Activated CD4-positive, alpha-beta T cell treated with anti-CD3 and anti-CD28 coated beads, Interleukin-2, Interleukin-6, amounts not matched to agents 100 ng/mL and 50 ng/mL, durations not matched to agents 16 hours and 8 hours (primary cell): ENCODE results near the gene GAS5.
"Not testable (repeated sequence)": the region's sequence is repeated elsewhere in the genome, so short reads cannot be mapped to it uniquely, and the experiment has no call there.

Experiments
- DNase-seq: peaks from one replicate; pipeline ENCODE4 v3.0.0-alpha.2; 2020

GAS5 gene

DNA sequence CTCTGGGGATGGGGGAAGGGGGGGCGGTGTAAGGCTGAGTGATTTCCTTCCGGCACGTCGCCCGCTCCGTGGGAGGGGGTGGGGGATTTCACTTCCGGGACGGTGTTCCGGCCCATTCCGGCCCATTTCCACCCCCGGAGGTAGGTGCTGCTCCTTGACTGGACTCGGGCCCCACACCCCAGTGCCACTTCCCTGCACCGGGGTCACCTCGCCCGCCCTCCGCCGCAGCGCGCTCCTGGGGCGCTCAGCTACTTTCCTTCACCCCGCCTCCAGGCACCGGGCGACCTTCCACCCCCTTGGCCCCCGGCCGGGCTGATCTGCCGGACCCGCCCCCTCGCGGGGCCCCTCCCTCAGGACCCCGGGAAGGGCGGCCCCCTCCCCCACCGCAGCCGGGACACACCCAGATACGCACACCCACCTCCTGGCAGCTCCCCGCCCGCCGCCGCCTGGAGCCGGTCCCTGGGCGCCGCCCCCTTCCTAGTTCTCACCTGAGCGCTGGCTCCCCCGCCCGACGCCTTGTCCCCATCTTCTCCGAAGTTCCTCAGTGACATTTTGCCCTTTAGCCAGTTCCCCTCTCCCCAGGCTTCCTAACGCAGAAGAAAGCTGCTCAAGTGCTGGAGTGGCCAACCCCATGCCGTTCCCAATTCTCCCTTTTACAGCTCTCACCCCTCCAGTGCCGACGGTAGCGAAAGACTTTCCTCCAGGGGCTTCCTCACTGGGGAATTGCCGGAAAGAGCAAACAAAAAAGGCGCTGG lies 654 bp upstream of the GAS5 start, which contains the start of gene ZBTB37:
TSS of gene ZBTB37 (plus strand) at position 115 of the 755 bp plus-strand sequence. CDS start 1,846 bp downstream, outside the sequence.
- DNase-seq: peak; percentile 98

DNA sequence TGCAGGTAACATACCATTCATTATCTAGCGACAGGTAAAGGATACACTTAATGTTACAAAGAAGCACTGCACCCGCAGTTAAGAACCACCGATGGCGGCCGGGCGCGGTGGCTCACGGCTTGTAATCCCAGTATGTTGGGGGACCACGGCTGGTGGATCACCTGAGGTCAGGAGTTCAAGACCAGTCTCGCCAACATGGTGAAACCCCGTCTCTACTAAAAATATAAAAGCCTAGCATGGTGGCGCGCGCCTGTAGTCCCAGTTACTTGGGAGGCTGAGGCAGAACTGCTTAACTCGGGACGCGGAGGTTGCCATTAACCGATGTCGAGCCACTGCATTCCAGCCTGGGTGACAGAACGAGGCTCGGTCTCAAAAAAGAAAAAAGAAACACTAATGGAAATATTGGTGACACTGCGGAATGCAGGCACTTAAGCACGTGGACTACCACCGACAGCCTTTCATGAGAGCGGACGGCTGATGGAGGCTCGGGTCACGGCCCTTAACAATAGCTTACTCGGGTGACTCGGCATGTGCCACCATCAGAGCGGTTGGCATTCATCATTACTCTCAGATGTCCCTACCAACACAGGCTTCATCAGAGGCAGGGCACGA lies 542 bp downstream of the GAS5 start:
- peak; percentile 55 for DNase-seq

DNA sequence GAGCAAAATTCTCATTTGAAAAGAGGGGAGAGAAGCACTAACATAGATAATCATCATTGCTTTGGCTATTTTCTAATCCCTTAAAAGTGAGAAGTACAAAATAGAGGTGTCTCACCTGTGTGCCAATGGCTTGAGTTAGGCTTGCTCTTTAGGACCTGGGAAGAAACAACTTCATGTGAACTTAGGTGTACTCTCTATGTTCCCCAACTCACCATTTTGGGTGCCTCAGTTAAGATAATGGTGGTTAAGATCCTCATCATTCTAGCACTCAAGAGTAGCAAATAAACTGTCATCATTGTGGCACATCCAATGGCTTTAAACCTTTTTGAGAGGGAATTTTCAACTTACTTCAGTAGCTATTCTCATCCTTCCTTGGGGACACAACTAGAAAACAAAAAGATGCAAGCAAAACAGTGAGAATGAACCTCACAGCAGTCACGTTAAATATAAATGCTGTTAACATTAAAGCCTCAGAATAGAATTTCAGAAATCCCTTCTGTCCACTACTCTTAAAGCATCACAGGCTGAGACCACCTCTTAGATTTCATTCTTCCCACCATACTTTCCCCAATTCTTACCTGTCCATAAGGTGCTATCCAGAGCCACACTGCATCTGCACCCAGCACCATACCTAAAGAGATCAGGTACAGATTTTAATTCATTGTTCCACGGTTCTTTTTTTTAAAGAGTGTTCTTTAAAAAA lies 1.2 kb downstream of the GAS5 start:
- peak; percentile 42 for DNase-seq

DNA sequence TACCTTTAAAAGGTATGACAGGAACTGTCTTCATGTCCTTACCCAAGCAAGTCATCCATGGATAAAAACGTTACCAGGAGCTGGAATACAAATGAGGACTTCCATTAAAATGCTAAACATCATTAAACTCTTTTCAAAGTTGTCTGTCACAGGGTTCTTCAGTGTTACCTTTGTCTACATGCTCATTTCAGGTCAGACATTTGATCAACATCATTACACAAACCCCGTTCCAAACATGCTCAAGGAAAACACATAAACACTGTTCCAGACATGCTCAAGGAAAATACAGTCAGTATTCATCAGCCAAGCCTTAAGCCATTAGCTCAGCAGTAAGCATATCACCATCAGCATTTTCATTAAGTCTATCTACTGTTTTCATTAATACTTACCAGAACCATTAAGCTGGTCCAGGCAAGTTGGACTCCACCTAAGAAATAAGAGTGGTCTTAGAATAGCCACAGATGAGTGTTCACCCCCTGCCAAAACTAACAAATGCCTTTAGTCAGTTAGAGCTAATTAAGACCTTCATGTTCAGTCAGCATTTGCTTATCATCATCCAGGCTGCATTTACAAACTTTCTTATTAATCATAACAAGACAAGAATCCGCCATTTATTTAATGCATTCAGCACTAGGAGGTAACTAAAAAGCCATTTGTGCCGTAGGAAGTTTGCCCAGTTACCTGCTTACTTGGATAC lies 2.2 kb downstream of the GAS5 start:
- DNase-seq: peak; percentile 23

DNA sequence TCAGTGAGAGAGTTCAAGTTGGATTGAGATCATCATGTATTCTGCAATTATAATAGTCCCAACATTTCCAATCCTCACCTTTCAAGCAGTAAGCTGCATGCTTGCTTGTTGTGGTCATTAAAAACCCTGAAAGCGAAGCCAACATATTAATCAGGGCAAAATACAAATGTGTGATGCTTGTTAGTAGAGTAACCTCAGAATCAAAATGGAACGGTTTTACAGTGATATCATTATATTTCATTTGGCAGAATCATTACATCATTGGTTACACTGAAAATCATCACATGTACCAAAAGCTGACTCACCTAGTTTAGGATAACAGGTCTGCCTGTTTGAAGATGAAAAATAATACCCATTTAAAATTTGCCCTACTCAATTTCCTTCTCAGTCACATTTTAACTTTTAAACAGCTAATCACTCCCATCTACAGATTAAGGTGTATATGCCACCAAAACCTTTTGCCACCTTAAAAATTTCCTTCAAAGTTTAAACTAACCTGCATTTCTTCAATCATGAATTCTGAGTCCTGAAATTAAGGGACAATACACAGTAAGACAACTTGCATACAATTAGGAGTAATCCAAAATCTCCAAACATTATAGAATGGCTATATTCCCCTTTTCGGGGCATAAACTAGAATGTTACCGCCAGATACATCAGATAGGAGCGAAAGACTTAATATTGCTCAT lies 3.5 kb downstream of the GAS5 start:
- DNase-seq: peak; percentile 23

DNA sequence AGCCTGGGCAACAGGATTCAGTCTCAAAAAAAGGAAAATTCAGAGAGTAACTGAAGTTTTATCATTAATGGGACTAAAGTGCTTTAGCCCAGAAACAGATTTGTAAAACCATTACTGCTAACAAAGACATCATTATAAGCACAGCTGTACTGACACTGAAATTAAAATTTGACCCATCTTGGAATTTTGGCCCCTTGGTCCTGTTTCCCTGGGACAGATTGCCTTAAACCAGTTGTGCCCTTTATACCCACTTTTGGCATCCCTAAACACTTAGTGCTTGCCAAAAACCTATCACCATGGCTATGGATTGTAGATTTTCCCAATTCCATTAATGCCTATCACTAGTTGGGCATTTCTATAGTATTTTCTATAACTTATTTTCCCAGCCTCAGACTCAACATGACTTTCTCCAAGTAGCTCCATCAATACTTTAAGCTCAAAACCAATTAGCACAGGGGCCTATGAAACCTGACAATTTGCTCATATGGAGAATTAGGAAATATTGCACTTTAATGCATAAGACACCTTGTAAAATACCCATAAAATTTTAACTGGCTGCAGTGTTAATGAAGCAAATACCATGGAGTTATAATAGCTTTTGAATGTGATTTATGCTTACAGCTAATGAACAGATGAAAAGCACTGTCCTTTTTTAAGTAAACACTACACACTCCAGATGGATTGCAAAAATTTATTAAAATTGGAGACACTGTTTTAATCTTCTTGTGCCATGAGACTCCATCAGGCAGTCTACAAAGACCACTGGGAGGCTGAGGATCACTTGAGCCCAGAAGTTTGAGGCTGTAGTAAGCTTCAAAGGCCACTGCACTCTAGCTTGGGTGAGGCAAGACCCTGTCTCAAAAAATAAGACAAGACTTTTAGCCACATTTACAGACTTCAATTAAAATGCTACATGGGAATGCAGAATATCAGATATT lies 4.3 kb downstream of the GAS5 start:
- DNase-seq: peak; percentile 18

DNA sequence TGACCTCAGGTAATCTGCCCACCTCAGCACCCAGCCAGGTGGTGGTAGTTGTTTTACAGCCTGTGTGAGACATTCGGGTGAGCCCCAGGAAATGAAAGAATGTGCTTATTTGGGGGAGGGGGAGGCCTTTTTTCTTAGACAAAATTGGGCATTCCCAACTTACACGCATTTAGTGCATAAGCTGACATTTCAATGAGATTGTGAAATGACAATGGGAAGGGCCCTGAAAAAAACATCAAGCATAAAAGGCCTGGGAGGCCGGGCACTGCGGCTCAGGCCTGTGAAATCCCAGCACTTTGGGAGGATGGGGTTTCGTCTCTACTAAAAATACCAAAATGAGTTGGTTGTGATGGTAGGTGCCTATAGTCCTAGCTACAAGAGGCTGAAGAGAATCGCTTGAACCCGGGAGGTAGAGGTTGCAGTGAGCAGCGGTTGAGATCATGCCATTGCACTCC lies 5.0 kb downstream of the GAS5 start:
- DNase-seq: peak; percentile 67

DNA sequence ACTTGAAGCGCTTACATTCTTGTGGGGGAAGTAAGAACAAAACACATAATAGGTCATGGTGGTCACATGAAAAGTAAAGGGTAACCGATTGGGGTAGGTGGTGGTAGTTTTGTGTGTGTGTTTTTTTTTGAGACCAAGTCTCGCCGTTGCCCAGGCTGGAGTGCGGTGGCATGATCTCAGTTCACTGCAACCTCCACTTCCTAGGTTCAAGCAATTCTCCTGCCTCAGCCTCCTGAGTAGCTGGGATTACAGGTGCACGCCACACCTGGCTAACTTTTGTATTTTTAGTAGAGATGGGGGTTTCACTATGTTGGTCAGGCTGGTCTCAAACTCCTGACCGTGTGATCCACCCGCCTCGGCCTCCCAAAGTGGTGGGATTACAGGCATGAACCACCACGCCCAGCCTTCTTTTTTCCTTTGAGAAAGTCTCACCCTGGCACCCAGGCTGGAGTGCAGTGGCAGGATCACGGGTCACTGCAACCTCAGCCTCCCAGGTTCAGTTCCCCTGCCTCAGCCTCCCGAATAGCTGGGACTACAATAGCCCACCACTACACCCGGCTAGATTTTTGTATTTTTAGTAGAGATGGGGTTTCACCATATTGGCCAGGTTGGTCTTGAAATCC lies 5.5 kb downstream of the GAS5 start:
- DNase-seq: not testable (repeated sequence)

DNA sequence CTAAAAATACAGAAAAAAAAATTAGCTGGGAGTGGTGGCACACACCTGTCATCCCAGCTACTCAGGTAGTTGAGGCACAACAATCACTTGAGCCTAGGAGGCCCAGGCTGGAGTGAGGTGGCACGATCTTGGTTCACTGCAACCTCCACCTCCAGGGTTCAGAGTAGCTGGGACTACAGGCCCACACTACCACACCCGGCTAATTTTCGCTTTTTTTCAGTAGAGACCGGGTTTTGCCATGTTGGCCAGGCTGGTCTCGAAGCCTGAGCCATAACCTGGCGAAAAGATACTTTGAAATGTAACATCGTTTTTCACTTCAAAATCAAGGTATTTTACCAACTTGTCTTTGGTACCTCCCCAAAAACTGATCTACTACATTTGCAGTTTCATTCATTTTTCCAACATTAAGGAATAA lies 6.1 kb downstream of the GAS5 start:
- peak; percentile 66 for DNase-seq

DNA sequence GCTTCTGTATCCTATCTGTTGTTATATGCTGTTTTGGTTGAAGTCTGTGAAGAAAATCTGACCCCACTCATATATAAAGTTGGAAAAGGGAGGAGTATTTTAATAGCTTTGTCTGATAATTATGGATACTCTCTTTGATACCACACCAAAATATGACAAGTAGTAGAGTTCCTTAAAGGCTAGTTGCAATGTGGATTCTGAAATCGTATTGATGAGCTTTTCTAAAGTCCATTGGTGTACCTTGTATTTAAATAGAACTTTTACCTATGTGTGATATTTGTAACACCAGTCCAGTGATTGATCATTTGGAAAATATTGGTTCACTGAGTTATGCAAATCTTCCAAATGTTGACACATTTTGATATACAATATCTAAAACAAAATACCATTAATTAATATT lies 7.7 kb downstream of the GAS5 start:
- DNase-seq: no peak

DNA sequence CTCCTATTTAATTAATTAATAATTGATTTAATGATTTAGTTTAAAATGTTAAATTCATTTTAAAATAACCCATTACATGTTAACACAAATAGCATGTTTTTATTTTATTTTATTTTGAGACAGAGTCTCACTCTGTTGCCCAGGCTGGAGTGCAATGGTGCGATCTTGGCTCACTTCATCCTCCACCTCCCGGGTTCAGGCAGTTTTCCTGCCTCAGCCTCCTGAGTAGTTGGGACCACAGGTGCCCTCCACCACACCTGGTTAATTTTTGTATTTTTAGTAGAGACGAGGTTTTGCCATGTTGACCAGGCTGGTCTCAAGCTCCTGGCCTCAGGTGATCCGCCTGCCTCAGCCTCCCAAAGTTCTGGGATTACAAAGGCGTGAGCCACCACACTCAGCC lies 8.2 kb downstream of the GAS5 start:
- not testable (repeated sequence) for DNase-seq

DNA sequence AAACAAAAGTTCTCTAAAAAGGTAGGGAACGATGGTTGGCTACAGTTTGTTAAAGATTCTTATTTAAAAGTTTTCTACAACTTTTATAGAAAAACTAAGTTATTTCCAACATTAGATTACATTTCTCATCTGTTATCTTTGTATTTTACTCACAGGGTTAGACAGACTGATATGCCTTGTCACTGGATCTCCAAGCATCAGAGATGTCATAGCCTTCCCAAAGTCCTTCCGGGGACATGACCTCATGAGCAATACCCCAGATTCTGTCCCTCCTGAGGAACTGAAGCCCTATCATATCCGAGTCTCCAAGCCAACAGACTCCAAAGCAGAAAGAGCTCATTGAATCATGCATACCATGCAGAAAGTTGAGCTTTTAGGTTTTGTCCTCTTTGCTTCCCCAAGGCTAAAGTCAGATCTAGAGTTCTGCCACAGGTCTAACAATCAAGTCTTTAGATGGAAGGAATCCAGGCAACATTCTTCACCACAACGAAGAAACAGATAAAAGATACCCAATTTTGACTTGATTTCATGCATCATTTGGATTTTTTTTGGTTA lies 10.3 kb downstream of the GAS5 start:
- DNase-seq: no peak

DNA sequence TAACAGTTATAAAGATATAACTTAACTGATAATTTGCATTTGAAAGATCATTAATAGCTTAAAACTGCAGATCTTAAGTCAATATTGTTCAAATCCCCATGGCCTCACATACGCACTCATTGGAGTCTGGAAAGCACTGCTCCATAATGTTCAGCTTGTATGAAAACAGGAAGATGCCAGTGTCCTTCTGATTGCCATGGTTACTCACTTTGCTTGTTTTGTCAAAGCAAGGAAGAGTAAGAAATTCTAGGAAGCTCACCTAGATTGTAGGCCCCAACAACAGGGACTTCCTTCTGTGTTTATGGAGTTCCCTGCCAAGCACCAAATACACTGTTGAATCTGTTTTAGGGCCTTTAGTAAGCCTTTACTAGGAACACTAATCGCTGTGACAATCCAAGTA lies 10.9 kb downstream of the GAS5 start:
- no peak for DNase-seq

DNA sequence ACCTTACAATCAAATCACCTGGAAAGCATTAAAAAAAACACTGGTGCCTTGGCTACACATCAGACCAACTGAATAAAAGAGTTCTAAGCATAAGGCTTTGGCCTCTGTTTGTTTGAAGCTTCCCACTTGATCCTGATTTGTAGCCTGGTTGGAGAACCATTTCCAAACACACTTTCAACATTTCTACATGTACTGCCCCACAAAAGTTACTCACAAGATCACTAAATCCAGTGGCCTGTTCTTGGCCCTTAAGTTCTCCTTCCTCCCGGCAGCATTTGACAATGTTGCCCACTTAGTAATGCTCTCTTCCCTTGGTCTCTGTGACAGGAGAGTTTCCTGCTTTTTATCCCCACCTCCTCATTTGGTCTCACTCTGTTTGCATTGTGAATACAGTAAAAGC lies 11.8 kb downstream of the GAS5 start:
- DNase-seq: no peak

DNA sequence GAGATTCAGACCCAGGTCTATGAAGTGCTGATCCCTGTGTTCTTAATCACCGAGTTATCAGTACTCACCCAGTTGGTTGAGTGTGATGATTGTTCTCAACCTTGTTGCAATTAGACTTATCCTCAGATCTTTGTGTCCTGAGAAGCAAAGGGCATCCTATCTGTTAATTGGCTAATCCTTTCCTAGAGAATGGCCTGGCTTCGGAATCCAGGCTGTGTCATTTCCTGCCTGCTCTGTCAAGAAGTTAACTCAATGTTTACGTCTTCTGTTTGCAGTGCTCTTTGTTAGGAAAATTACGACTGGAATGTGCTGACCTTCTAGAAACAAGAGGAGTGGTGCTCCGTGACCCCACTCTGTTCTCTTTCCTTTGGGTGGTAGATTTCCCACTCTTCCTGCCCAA lies 14.7 kb downstream of the GAS5 start:
- no peak for DNase-seq

DNA sequence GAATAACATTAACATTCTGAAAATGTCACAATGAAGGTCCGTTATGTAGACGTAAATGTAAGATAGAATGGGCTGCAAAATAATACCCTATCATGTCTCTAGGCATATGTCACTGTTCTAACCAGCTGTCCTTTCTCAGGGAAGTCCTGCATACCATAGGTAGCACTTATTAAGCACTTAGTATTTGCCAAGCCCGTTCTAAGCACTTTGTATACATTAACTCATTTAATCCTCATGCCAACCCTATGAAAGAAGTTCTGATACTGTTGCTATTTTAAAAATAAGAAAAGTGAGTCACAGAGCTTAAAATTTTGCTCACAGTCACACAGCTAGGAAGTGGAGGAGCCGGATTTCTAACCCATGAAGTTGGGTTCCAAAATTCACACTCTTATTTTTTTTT lies 15.7 kb downstream of the GAS5 start:
- DNase-seq: no peak

DNA sequence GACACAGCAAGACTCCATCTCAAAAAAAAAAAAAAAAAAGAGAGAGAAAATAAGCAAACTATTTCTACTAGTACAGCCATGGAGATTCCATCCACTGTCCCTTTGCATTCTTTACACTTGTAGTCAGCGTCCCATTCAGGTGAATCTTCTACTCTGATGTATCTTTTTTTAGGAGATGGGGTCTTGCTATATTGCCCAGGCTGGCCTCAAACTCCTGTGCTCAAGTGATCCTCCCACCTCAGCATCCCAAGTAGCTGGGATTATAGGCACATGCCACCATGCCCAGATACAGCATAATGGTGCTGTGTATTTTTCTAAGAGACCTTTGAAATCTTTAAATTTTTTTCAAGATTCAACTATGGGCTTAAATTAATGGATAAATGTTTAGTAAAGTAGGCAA lies 35.0 kb downstream of the GAS5 start:
- DNase-seq: no peak

DNA sequence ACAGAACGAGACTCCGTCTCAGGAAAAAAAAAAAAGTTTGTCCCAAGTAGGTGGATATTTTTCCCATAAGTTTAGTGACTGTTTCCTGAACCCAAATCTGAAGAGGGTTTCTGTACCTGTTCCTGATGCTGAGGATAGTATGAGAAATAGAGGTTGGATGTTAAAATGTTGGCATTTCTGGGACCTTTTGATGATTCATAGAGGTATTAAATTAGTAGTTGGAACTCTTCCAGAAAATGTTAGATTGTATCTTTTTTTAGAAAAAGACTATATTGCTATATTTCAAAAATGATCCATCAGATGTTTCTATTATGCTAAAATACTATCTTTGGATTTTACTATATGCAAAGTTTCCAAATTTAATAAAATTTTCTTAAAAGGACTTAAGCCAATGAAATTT lies 40.2 kb downstream of the GAS5 start:
- no peak for DNase-seq

DNA sequence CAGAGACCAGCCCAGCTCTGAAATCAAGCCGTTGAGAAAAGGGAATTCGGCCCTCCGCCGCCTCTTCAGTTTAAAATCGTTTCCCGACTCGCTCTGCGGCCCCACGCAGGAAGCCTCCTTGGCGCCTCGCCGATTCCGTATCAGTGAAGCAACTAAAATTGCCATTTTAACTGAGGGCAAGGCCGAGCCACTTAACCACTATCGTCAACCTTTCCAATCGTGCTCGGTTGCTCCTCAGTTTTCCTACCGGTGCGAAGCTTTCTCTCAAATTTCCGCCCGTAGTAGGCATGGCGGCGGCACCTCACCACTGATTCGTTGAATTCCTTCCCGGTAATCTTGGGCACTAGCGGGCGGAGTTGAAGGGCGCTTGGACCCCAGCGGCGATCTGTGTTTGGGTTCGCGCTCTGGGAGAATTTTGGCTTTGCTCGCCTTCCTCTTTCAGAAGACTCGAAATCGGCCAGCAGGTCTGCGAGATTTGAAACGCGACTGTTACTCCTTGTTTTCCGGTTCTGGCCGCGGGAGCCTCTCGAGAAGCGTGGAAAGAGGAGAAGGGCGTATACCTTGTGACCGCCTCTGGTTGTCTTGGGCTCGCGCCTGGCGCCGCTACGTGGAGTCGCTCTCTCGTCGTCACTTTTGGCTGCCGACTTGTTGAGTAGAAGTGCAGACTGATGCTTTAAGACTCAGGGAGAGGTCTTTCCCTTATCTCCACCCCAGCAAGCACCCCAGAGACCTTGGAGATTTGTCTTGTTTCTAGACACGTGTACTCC lies 43.3 kb downstream of the GAS5 start, which contains the start of the genes CENPL and DARS2:
TSS of gene CENPL (minus strand) at position 569 of the 767 bp plus-strand sequence. CDS start 13,584 bp downstream, outside the sequence.
TSS of gene DARS2 (plus strand) at position 359 of the 767 bp plus-strand sequence. CDS start 557 bp downstream, outside the sequence.
- DNase-seq: peak; percentile 95
